Measurements from ENCODE around the gene CBX6. TPM values are rescaled to one million over a fixed set of nuclear protein-coding genes. Genes with fewer than 3 reads are reported as not detected.

The CBX6 gene
- total and polyA plus RNA-seq, 9 of the 15 experiments (the other 6 are each of a cell fraction or from before 2014, with no cell fraction given) = 0.75 to 31.6 (median 8.0) TPM

DNA sequence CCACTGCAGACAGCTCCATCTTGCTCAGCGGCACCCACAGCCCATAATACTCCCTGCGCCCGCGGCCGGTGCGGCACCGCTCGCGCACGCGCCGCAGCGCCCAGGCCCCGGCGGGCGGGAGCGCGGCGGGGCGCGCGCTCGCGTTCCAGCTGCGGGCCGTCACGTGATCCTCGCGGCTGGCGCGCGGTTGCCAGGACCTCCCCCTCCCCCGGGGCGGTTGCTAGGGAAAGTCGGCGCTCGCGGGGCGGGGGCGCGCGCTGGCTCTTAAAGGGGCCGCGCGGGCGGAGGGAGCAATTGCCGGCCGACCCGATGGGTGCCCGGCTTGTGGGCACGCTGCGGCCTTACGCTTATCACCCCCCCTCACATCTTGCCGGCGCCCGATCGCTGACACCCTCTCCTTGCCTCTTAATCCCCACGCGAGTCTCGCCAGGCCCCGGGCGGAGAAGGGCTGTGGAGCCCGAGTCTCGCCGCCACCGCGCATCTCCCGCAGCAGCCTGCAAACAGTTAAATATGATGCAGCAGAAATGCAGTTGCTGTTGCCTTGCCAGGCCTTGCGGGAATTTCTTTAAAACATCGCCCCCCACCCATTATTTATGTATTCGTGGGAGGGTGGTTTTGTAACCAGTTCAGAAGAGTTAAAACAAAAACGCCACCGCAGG lies at the start of gene CBX6 (continued):
- TF ChIP-seq MAZ (CRISPR knock-in tag; conservative IDR thresholded peaks at IDR 0.05 in 1 of 2, IDR thresholded peaks at IDR 0.05 in 1 of 2) (peak; percentile 92 to 94), ILK (tag; IDR thresholded peaks at IDR 0.05; ENCODE audit: borderline replicate concordance, low read depth) (no peak), POLR2AphosphoS5 (IDR thresholded peaks at IDR 0.05; ENCODE audit: control insufficient read depth, insufficient read depth, low read depth, low read length) (0 out of 2 replicates have a peak, but pooled peaks have one; percentile 24), ZSCAN32 (CRISPR knock-in tag; IDR thresholded peaks at IDR 0.05) (no peak), ILF3 (IDR thresholded peaks at IDR 0.05; ENCODE audit: borderline replicate concordance) (no peak), ZNF644 (tag; IDR thresholded peaks at IDR 0.05; ENCODE audit: low read depth) (0 out of 2 replicates have a peak, but pooled peaks have one; percentile 57), KAT7 (CRISPR knock-in tag; IDR thresholded peaks at IDR 0.05; ENCODE audit: borderline replicate concordance) (no peak), NR2F6 (CRISPR knock-in tag; IDR thresholded peaks at IDR 0.05) (no peak), MBD2 (IDR thresholded peaks at IDR 0.05; ENCODE audit: borderline replicate concordance, low read depth) (no peak), NCOA1 (IDR thresholded peaks at IDR 0.05; ENCODE audit: low read depth) (no peak), POLR2H (tag; IDR thresholded peaks at IDR 0.05; ENCODE audit: low read depth) (0 out of 2 replicates have a peak, but pooled peaks have one; percentile 43)
- TF ChIP-seq, protein P1, sequence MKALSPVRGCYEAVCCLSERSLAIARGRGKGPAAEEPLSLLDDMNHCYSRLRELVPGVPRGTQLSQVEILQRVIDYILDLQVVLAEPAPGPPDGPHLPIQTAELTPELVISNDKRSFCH (CRISPR knock-in tag; IDR thresholded peaks at IDR 0.05) = no peak
- TF ChIP-seq, protein P1 (tag; IDR thresholded peaks at IDR 0.05) = no peak
- TF ChIP-seq, protein P2, sequence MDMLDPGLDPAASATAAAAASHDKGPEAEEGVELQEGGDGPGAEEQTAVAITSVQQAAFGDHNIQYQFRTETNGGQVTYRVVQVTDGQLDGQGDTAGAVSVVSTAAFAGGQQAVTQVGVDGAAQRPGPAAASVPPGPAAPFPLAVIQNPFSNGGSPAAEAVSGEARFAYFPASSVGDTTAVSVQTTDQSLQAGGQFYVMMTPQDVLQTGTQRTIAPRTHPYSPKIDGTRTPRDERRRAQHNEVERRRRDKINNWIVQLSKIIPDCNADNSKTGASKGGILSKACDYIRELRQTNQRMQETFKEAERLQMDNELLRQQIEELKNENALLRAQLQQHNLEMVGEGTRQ (CRISPR knock-in tag; IDR thresholded peaks at IDR 0.05) = peak; percentile 90
- TF ChIP-seq, protein P3, sequence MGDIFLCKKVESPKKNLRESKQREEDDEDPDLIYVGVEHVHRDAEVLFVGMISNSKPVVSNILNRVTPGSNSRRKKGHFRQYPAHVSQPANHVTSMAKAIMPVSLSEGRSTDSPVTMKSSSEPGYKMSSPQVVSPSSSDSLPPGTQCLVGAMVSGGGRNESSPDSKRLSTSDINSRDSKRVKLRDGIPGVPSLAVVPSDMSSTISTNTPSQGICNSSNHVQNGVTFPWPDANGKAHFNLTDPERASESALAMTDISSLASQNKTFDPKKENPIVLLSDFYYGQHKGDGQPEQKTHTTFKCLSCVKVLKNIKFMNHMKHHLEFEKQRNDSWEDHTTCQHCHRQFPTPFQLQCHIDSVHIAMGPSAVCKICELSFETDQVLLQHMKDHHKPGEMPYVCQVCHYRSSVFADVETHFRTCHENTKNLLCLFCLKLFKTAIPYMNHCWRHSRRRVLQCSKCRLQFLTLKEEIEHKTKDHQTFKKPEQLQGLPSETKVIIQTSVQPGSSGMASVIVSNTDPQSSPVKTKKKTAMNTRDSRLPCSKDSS (IDR thresholded peaks at IDR 0.05; ENCODE audit: low read depth, partially characterized antibody) = no peak
- TF ChIP-seq, protein P4, sequence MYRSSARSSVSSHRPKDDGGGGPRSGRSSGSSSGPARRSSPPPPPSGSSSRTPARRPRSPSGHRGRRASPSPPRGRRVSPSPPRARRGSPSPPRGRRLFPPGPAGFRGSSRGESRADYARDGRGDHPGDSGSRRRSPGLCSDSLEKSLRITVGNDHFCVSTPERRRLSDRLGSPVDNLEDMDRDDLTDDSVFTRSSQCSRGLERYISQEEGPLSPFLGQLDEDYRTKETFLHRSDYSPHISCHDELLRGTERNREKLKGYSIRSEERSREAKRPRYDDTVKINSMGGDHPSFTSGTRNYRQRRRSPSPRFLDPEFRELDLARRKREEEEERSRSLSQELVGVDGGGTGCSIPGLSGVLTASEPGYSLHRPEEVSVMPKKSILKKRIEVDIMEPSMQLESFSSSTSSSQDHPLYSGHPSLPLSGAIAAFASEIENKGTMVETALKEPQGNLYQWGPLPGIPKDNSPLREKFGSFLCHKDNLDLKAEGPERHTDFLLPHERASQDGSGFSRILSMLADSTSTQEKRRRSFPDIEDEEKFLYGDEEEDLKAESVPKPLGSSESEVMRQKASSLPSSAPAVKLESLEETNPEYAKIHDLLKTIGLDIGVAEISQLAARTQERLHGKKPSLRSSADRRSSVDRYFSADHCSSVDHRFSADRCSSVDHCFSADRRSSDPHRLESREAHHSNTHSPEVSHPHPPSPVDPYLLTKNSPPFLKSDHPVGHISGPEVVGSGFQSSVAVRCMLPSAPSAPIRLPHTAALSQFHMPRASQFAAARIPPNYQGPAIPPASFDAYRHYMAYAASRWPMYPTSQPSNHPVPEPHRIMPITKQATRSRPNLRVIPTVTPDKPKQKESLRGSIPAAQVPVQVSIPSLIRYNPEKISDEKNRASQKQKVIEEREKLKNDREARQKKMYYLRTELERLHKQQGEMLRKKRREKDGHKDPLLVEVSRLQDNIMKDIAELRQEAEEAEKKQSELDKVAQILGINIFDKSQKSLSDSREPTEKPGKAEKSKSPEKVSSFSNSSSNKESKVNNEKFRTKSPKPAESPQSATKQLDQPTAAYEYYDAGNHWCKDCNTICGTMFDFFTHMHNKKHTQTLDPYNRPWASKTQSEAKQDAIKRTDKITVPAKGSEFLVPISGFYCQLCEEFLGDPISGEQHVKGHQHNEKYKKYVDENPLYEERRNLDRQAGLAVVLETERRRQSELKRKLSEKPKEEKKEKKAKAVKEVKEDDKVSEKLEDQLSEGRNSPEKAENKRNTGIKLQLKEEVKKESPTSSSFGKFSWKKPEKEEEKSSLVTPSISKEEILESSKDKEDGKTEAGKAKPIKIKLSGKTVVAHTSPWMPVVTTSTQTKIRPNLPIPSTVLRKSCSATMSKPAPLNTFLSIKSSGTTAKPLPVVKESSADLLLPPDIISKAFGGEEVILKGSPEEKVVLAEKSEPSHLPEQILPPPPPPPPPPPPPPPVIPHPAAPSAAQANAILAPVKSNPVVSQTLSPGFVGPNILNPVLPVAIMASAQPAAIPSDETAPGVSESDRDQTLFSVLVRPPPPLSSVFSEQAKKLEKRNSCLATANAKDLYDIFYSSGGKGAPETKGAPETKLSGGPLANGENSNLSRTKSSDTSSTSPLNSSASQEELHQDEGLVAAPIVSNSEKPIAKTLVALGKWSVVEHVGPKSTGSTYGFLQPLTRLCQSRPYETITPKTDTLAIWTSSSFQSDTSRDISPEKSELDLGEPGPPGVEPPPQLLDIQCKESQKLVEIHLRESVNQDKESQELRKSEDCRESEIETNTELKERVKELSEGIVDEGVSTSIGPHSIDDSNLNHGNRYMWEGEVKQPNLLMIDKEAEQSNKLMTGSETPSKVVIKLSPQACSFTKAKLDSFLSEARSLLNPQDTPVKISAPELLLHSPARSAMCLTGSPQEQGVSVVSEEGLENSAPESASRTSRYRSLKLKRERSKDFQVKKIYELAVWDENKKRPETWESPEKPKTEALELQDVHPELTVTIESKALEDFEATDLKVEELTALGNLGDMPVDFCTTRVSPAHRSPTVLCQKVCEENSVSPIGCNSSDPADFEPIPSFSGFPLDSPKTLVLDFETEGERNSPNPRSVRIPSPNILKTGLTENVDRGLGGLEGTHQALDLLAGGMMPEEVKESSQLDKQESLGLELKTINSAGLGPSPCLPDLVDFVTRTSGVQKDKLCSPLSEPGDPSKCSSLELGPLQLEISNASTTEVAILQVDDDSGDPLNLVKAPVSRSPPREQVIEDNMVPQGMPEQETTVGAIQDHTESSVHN (IDR thresholded peaks at IDR 0.05; ENCODE audit: borderline replicate concordance in 1 of 2, low read depth in 1 of 2) = no peak

All from K562 (cell line).